SKM-1 treated with dmso at 0.1 percent for 144 hours (cell line): Measurements from ENCODE around the gene KLRG1.
A peak's percentile ranks its signal among the peaks of the same experiment; 100 is the strongest.

Source experiments
- DNase-seq: peaks from one replicate; lab custom pipeline; 2025; ENCODE audit not compliant: unreplicated experiment; lab: John Stamatoyannopoulos, UW

KLRG1 gene

DNA sequence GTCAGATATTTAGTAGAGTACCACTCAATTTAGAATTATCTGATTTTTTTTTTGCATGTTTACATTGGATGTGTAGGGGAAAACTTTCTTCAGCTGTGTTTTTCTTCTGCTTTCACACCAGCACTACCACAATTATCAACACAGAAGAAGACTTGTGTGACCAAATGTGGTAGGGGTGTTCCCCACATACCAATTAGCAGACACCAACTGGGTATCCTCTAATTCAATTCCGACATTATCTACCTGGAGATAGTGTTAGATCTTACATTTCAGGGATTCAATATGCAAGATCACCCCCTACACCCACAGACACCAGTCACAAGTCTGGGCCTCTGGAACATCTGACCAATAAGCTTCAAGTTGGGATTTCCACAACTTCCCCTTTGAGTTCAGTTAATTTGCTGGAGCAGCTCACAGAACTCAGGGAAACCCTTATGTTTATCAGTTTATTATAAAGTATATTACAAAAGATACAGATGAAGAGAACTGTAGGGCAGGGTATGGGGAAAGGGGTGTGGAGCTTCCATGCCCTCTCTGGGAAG is 4.1 kb upstream of the KLRG1 start:
- no peak for DNase-seq

DNA sequence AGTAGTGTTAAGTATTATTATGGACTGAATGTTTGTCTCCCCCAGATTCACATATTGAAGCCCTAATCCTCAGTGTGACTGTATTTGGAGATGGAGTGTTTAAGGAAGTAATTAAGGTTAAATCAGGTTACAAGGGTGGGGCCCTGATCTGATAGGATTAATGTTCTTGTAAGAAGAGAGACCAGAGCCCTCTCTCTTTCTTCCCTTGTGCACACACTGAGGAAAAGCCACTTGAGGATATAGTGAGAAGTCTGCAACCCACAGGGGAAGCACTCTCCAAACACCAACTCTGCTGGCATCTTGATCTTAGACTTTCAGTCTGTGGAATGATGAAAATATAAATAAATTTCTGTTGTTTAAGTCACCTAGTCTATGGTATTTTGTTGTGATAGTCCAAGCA is 2.2 kb upstream of the KLRG1 start:
- no peak for DNase-seq

DNA sequence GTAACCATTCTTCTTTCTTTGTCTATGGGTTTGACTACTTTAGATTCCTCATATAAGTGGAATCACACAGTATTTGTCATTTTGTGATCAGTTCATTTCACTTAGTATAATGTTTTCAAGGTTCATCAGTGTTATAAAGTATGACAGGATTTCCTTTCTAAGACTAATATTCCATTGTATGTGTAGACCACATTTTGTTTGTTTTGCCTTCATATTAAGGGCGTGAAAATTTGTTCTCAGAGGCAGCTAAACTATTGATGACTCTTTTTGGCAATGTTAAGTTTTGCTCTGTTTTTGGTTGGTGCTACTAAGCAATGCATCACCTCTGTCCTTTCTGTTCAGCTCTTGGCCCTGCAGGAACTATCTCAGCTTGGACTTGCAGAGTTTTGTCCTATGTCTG is 1.7 kb upstream of the KLRG1 start:
- DNase-seq = no peak

GRCh38 chr12:8991371-8992345 is 2.3 kb downstream of the KLRG1 start:
- no peak for DNase-seq

- no peak for DNase-seq
Measured at GRCh38 chr12:8993827-8994226, 4.5 kb downstream of the KLRG1 start.

DNA sequence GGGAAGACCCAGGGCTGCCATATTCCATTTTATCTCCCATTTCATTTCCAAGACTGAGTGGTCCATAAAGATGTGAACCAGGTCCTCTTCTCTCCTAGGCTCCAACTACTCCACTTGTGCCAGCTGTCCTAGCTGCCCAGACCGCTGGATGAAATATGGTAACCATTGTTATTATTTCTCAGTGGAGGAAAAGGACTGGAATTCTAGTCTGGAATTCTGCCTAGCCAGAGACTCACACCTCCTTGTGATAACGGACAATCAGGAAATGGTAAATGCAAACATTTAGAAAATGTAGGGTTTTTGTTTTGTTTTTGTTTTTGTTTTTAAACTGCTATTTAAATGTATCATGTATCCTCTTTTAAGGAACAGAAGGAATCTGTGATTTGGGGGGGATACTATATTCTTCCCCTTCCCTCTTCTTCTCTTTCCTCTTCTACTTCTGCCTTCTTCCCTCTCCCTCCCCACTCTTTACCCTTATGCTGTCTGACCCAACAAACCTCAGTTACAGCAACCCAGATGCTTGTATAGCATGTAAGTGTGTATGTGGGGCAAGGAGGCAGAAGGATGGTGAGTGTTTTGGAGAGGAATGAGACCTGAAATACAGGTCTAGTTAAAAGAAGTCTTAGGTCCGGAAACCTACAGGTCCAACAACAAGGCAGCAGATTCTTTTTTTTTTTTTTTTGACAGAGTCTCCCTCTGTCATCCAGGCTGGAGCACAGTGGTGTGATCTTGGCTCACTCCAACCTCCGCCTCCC is 5.9 kb downstream of the KLRG1 start:
- DNase-seq = no peak

GRCh38 chr12:8996682-8997405 is 7.5 kb downstream of the KLRG1 start:
- DNase-seq = no peak

DNA sequence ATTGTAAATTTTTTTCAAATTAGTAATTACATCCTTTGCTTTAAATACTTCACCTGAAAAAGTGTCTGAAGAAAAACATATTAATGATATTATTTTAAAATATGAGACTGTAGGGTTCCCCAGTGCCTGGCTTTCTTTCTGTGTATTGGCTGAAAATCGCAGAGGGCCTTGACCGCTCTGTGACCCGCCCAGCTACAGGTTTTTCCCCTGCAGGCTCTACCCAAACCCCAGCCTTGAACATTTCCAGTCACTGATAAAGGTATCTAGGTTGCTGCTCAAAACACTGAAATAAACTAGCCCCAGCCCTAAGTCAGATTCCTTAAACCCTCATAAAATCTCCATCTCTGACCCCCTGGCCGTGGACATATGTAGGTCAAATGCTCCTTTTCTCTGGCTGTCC is 11.9 kb downstream of the KLRG1 start:
- DNase-seq = no peak

- DNase-seq = no peak
Measured at GRCh38 chr12:9002335-9002734, 13.0 kb downstream of the KLRG1 start.

- DNase-seq = no peak
Measured at GRCh38 chr12:9022592-9022991, 33.2 kb downstream of the KLRG1 start.

- DNase-seq = no peak
Measured at GRCh38 chr12:9024512-9024911, 35.2 kb downstream of the KLRG1 start.

GRCh38 chr12:9027161-9028059 is 38.1 kb downstream of the KLRG1 start:
- DNase-seq = no peak

DNA sequence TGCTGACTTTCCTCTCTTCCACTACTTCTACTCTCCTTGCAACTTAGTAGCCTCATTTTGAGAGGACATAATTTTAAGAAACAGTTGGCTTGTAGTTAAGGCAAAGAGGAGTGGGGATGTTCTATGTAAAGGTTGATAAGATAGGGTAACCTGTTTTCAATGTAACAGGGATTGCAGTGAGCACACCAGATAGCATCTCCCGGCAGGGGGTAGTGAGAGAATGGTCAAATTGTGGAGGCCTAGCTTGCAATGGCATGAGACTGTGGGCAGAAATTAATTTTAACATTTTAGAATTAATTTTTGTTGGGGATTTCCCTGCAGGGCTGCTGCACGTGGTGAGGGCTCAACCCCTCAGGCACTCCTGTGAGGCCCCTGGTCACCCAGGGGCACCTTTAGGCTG is 41.4 kb downstream of the KLRG1 start:
- DNase-seq = no peak

GRCh38 chr12:9032202-9032964 is 43.0 kb downstream of the KLRG1 start:
- DNase-seq = no peak

GRCh38 chr12:9033265-9033887 is 44.0 kb downstream of the KLRG1 start:
- no peak for DNase-seq

- DNase-seq = no peak
Measured at GRCh38 chr12:9034095-9034494, 44.7 kb downstream of the KLRG1 start.

GRCh38 chr12:9036227-9036626 is 46.9 kb downstream of the KLRG1 start:
- no peak for DNase-seq

- DNase-seq = no peak
Measured at GRCh38 chr12:9037431-9037830, 48.1 kb downstream of the KLRG1 start.

- DNase-seq = peak; percentile 5
Measured at GRCh38 chr12:9039397-9039977, 50.1 kb downstream of the KLRG1 start.
